AG04449 (cell line): ENCODE measurements around the gene TSTD2.
"Not testable (repeated sequence)": the region's sequence is repeated elsewhere in the genome, so short reads cannot be mapped to it uniquely, and the experiment has no call there.

Experiments used
- CTCF ChIA-PET: fragments of 350-600 bp; formaldehyde crosslinking; extraction: SDS; loops from one replicate; lab custom pipeline; 2021; ENCODE audit warnings: antibody characterized with exemption; lab: Yijun Ruan, JAX
- POLR2A ChIA-PET: fragments of 400-600, 350-600 bp; formaldehyde crosslinking; extraction: SDS; loops from one replicate; lab custom pipeline; 2020; ENCODE audit warnings: antibody characterized with exemption, inconsistent platforms; lab: Yijun Ruan, JAX
- DNase-seq: peaks from one replicate; pipeline ENCODE4 v3.0.0-alpha.2; 2010; ENCODE audit warnings: low read depth, low spot score
- H3K4me3 ChIP-seq: 2 replicates; pipeline ENCODE4 v1.5.1; 2011; ENCODE audit warnings: low read depth, mild to moderate bottlenecking, control low read depth, low read length
- TF ChIP-seq, protein P1 (sequence below): IDR thresholded peaks from one replicate; pipeline ENCODE4 v1.5.1; 2011; ENCODE audit warnings: mild to moderate bottlenecking, moderate library complexity, low read length, control low read depth, inconsistent platforms; ENCODE audit not compliant: insufficient read depth; ENCODE audit errors: missing control alignments

Gene TSTD2

GRCh38 chr9:97592126-97592525 lies 41.0 kb downstream of the TSTD2 start:
- POLR2A ChIA-PET: no interaction called here
- CTCF ChIA-PET: interaction anchor here (1.1 to 28.7 kb wide), 2 partner anchors 125 to 735 kb away, joined by 4 to 780 read pairs; no protein-coding TSS in a partner anchor
- TF ChIP-seq, protein P1, sequence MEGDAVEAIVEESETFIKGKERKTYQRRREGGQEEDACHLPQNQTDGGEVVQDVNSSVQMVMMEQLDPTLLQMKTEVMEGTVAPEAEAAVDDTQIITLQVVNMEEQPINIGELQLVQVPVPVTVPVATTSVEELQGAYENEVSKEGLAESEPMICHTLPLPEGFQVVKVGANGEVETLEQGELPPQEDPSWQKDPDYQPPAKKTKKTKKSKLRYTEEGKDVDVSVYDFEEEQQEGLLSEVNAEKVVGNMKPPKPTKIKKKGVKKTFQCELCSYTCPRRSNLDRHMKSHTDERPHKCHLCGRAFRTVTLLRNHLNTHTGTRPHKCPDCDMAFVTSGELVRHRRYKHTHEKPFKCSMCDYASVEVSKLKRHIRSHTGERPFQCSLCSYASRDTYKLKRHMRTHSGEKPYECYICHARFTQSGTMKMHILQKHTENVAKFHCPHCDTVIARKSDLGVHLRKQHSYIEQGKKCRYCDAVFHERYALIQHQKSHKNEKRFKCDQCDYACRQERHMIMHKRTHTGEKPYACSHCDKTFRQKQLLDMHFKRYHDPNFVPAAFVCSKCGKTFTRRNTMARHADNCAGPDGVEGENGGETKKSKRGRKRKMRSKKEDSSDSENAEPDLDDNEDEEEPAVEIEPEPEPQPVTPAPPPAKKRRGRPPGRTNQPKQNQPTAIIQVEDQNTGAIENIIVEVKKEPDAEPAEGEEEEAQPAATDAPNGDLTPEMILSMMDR: no peak
- H3K4me3 ChIP-seq: no peak overlapping the region
- no peak for DNase-seq

DNA sequence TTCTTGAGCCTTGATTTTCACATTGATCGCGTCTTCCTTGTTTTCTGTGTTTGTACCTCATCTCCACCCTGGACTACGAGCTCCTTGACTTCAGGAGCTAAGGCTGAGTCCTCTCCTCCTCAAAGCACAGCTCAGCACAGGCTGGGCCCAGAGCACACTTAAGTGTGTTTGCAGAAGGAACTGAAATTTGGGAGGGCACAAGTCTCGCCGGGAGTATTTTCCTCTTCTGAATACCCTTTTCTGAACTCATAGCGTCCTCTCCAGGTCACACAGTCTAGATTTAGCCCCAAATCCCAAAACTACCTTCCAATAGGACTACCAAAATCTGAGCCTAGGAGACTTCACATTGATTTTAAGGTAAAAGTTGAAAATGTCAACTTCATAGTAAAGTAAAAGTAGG lies 41.6 kb downstream of the TSTD2 start:
- ChIA-PET CTCF (interaction anchor here (2.3 to 28.7 kb wide), 2 partner anchors 7 to 125 kb away, joined by 16 to 780 read pairs; no protein-coding TSS in a partner anchor), POLR2A (no interaction called here)
- no peak overlapping the region for H3K4me3 ChIP-seq
- no peak for DNase-seq
- TF ChIP-seq, protein P1: no peak

- CTCF ChIA-PET: interaction anchor here (1.3 kb wide), 1 partner anchor 28 kb away, joined by 6 read pairs; no protein-coding TSS in a partner anchor
- H3K4me3 ChIP-seq, POLR2A ChIA-PET, DNase-seq: not testable (repeated sequence)
Measured at GRCh38 chr9:97586909-97587308, 46.3 kb downstream of the TSTD2 start.

- H3K4me3 ChIP-seq, DNase-seq, POLR2A ChIA-PET, CTCF ChIA-PET: not testable (repeated sequence)
Measured at GRCh38 chr9:97584778-97585177, 48.4 kb downstream of the TSTD2 start.

DNA sequence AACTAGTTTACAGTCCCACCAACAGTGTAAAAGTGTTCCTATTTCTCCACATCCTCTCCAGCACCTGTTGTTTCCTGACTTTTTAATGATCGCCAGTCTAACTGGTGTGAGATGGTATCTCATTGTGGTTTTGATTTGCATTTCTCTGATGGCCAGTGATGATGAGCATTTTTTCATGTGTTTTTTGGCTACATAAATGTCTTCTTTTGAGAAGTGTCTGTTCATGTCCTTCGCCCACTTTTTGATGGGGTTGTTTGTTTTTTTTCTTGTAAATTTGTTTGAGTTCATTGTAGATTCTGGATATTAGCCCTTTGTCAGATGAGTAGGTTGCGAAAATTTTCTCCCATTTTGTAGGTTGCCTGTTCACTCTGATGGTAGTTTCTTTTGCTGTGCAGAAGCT lies 51.6 kb downstream of the TSTD2 start:
- DNase-seq, H3K4me3 ChIP-seq, POLR2A ChIA-PET, CTCF ChIA-PET: not testable (repeated sequence)

GRCh38 chr9:97579914-97580313 lies 53.3 kb downstream of the TSTD2 start:
- no peak overlapping the region for H3K4me3 ChIP-seq
- POLR2A ChIA-PET: no interaction called here
- CTCF ChIA-PET: interaction anchor here (2.3 kb wide), 1 partner anchor 19 kb away, joined by 7 read pairs; no protein-coding TSS in a partner anchor
- no peak for DNase-seq
- TF ChIP-seq, protein P1: no peak

DNA sequence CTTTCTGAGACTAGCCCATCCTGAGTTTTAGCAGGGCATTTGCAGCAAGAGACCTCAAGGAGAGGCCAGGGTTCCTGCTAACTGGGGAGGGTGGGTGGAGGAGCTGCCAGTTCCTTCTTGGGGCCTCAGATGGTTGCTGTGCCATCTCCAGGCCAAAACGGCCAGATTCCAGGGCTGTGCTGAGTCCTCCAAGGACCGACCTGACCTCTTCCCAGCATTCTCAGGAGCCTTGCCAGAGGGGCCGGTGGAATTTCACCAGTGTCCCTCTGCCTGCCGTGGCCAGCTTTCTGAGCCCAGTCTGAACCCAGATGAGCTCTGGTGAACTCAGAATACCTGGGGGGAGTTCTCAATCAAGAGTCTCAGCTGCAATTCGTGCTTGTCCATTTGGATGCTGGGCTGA lies 54.3 kb downstream of the TSTD2 start:
- CTCF ChIA-PET: interaction anchor here (2.3 kb wide), 1 partner anchor 20 kb away, joined by 7 read pairs; no protein-coding TSS in a partner anchor
- POLR2A ChIA-PET: no interaction called here
- TF ChIP-seq, protein P1: no peak
- no peak for DNase-seq
- no peak overlapping the region for H3K4me3 ChIP-seq

- H3K4me3 ChIP-seq: no peak overlapping the region
- no peak for DNase-seq
- TF ChIP-seq, protein P1: no peak
- CTCF ChIA-PET: interaction anchor here (0.8 kb wide), 1 partner anchor 22 kb away, joined by 3 read pairs; no protein-coding TSS in a partner anchor
- POLR2A ChIA-PET: interaction anchor here (0.6 kb wide), 1 partner anchor 1091 kb away, joined by 3 read pairs; no protein-coding TSS in a partner anchor
Measured at GRCh38 chr9:97577051-97577450, 56.1 kb downstream of the TSTD2 start.
